Activated CD4-positive, alpha-beta T cell treated with anti-CD3 and anti-CD28 coated beads for 36 hours (primary cell): ENCODE data around the gene PPP1R14D. TPM values are rescaled to one million over a fixed set of nuclear protein-coding genes. Genes with fewer than 3 reads are reported as not detected.
A peak's percentile ranks its signal among the peaks of the same experiment; 100 is the strongest.

Source experiments
- ATAC-seq: fragments of 200-7000 bp; cut with Tn5 transposase; one replicate; pipeline ENCODE4 v1.10.0; 2021; ENCODE audit warnings: mild to moderate bottlenecking, moderate library complexity
- CTCF ChIA-PET: fragments of 350-600 bp; sonication (Branson Sonifier 250); formaldehyde crosslinking; loops from one replicate; lab custom pipeline; 2021; ENCODE audit warnings: antibody characterized with exemption; lab: Charles Lee
- POLR2A ChIA-PET: fragments of 350-600 bp; sonication (Branson Sonifier 250); formaldehyde crosslinking; loops from one replicate; lab custom pipeline; 2021; ENCODE audit warnings: antibody characterized with exemption, inconsistent platforms; lab: Charles Lee
- DNase-seq: peaks from one replicate; pipeline ENCODE4 v3.0.0-alpha.2; 2020
- H3K27ac Mint-ChIP-seq: one replicate; pipeline ENCODE4 v1.8.0; 2021; ENCODE audit warnings: mixed read lengths
- H3K27me3 Mint-ChIP-seq: one replicate; pipeline ENCODE4 v1.8.0; 2021; ENCODE audit warnings: mixed read lengths
- H3K36me3 Mint-ChIP-seq: one replicate; pipeline ENCODE4 v1.8.0; 2021; ENCODE audit warnings: low read depth, mixed read lengths
- H3K4me1 Mint-ChIP-seq: one replicate; pipeline ENCODE4 v1.8.0; 2021; ENCODE audit warnings: mixed read lengths
- H3K4me3 Mint-ChIP-seq: one replicate; pipeline ENCODE4 v1.8.0; 2021; ENCODE audit warnings: mild to moderate bottlenecking, moderate library complexity, mixed read lengths
- H3K9me3 Mint-ChIP-seq: one replicate; pipeline ENCODE4 v1.8.0; 2021; ENCODE audit warnings: low read depth, mixed read lengths
- intact Hi-C, 2 experiments: fragments of 100-400 bp; cut with DNase I in 1 of 2; cut with micrococcal nuclease in 1 of 2; formaldehyde crosslinking; loops; one replicate each; pipeline versions ENCODE4 v1.14.2 to v1.15.1; 2022 to 2024; cut with DNase I, micrococcal nuclease
- total RNA-seq, 2 experiments: library from RNA; stranded (reverse); gene quantifications; one replicate each; pipeline ENCODE4 v1.2.3, GENCODE V29; 2021

Gene PPP1R14D
- total RNA-seq, 2 experiments from 2014 or later: not detected

DNA sequence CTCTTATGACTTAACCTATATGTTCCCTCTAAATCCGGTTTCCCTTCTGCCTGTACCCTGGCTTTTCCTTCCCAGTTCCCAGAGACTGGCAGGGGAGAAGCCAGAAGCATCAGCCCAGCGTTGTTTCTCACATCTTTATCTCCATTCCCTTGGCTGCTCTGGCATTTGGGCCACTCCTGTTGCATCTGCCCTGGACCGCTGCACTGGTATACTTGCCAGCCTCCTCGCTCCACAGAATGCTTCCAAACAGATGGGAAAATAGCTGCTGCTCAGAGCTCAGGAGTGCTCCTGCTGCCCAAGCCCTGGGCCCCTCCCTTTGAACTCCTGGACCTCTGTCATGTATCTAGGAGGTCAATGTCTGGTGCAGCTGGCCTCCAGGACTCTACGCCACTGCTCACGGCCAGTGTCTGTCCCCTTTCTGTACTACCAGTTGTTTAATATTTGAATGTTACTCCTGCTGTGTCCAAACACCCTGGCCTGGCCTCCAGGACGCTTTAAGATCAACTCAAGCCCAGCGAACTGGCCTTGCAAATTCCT lies 22.1 kb upstream of the PPP1R14D start:
- Mint-ChIP-seq H3K27me3 (peaks cover under 1% of the 10 kb centered on the region), H3K4me3 (no peak overlapping the region), H3K4me1 (peaks cover 15% of the 10 kb centered on the region), H3K36me3 (peaks cover 2% of the 10 kb centered on the region), H3K27ac (no peak overlapping the region), H3K9me3 (no peaks in the 10 kb centered on the region)
- DNase-seq (no peak), ATAC-seq (no peak)
- ChIA-PET POLR2A (no interaction called here), CTCF (interaction anchor here (1.7 kb wide), 1 partner anchor 44 kb away, joined by 6 read pairs; the partner anchor contains the start of gene VPS18)
- intact Hi-C loops: no loop called here

DNA sequence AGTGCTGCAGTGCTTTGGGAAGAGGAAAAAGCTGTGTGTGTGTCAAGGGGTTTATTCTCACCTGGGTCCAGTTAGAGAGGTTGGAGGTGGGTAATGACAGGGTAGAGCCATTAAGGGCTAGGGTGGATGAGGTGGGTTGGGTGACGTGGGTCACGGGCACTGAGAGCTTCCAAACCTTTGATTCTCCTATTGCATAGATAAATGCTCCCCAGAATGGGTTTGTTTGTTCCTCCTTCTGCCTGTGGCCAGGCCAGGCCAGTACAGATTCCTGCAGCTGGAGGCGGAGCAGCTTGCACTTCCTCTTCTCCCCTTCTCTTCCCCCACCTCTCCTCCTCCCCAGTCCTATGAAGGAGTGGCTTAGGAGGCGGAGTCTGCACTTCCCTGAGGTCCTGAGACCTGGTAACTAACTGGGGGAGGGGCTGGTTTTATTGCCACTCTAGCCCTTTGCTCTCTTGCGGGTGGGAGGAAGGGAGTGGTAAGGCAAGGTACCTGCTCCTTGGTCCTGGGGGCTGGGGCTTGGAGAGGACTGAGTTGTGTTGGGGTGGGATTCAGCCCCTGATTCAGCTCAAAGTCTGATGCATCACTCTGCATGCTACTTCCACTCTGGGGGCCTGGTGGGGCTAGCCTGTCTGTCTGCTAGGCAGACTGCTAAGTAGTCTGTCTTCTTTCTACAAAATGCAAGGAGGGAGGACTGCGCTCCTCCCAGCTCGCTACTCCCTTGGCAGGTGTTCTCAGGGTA lies 18.9 kb upstream of the PPP1R14D start:
- ATAC-seq (no peak), DNase-seq (no peak)
- Mint-ChIP-seq H3K27me3 (peaks cover 6% of the 10 kb centered on the region), H3K27ac (no peak overlapping the region), H3K4me1 (peaks cover 26% of the 10 kb centered on the region), H3K36me3 (peaks cover 2% of the 10 kb centered on the region), H3K9me3 (no peaks in the 10 kb centered on the region), H3K4me3 (no peak overlapping the region)
- ChIA-PET POLR2A (interaction anchor here (0.5 kb wide), 1 partner anchor 498 kb away, joined by 3 read pairs; no protein-coding TSS in a partner anchor), CTCF (interaction anchor here (1.1 to 4.4 kb wide), 2 partner anchors 11 to 12 kb away, joined by 3 to 37 read pairs; no protein-coding TSS in a partner anchor)
- intact Hi-C loops: no loop called here

DNA sequence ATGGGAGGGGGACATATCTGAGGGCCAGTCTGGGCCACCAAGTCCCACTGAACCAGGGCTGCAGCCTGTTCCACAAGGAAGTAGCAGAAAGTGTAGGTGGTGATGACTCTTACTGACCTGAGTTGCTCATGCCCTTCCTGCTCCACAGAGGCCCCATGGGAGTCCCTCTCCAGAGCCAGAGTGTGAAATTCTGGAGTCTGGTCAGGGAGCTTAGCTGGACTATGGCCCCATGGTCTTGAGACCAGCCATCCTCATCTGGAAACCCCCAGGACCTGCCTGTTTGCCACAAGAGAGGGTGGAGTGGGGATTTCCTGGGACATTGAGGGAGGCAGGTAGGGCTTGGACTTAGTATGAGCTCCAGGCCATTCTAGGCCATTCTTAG lies 18.3 kb upstream of the PPP1R14D start:
- ChIA-PET POLR2A (interaction anchor here (0.5 kb wide), 1 partner anchor 498 kb away, joined by 3 read pairs; no protein-coding TSS in a partner anchor), CTCF (interaction anchor here (0.8 to 4.4 kb wide), 3 partner anchors 11 to 49 kb away, joined by 3 to 37 read pairs (median 3); no protein-coding TSS in a partner anchor)
- H3K9me3 Mint-ChIP-seq: no peaks in the 10 kb centered on the region
- H3K36me3 Mint-ChIP-seq: peaks cover 2% of the 10 kb centered on the region
- DNase-seq: no peak
- ATAC-seq: no peak
- intact Hi-C loops: no loop called here
- H3K4me3 Mint-ChIP-seq: no peak overlapping the region
- H3K27me3 Mint-ChIP-seq: peaks cover 6% of the 10 kb centered on the region
- H3K4me1 Mint-ChIP-seq: peaks cover 26% of the 10 kb centered on the region
- no peak overlapping the region for H3K27ac Mint-ChIP-seq

DNA sequence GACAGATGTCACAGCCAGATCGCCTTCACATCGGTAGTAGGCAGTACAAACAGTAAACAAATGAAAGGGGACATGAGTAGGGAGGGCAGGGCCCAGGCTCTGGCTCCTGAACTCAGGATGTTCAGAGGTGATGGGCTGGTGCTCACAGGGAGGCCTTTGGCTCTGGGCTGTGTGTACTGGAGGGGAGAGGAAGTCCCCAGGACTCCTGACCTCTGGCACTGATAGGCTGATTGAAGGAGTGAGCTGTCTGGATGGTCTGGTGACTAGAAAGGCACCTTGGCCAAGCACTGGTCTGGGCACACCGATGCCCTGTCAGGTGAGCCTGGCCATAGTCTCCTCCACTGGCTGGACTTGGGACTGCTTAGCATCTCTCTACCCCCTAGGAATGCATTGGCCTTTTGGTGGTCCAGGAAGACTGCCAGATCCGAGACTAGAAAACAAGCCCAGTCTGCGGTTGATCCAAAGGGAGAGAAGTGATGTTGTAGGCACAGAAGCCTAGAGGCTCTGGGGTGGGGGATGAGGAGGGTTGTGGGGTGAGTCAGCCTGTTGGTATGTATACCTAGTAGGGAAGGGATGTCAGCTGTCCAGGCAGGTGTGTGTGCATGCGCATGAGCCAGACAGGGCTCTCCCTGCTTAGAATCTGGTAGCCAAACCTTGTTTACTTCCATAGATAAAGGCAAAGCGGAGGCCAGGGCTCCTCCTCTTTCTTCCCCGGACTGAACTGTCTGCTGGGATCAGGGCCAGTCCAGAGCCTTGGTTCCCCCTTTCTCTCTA lies 17.2 kb upstream of the PPP1R14D start:
- CTCF ChIA-PET: interaction anchor here (4.4 kb wide), 1 partner anchor 13 kb away, joined by 37 read pairs; no protein-coding TSS in a partner anchor
- Mint-ChIP-seq H3K27me3 (peaks cover 6% of the 10 kb centered on the region), H3K27ac (no peak overlapping the region), H3K4me3 (no peak overlapping the region), H3K9me3 (no peaks in the 10 kb centered on the region), H3K4me1 (peaks cover 26% of the 10 kb centered on the region), H3K36me3 (peaks cover 2% of the 10 kb centered on the region)
- intact Hi-C loops: no loop called here
- ATAC-seq (no peak), DNase-seq (no peak)
- POLR2A ChIA-PET: interaction anchor here (0.6 kb wide), 1 partner anchor 138 kb away, joined by 4 read pairs; no protein-coding TSS in a partner anchor

- peak overlapping the region; percentile 81 for H3K4me3 Mint-ChIP-seq
- ChIA-PET CTCF (interaction anchor here (0.7 to 2.3 kb wide), 8 partner anchors 14 to 96 kb away, joined by 3 to 32 read pairs (median 4); partner anchors contain the start of genes C15orf62, RHOV and VPS18), POLR2A (no interaction called here)
- H3K9me3 Mint-ChIP-seq: no peaks in the 10 kb centered on the region
- ATAC-seq (no peak), DNase-seq (no peak)
- H3K4me1 Mint-ChIP-seq: peaks cover 26% of the 10 kb centered on the region
- intact Hi-C loops: no loop called here
- H3K27ac Mint-ChIP-seq: peak overlapping the region; percentile 62
- peaks cover 6% of the 10 kb centered on the region for H3K27me3 Mint-ChIP-seq
- peaks cover 2% of the 10 kb centered on the region for H3K36me3 Mint-ChIP-seq
Measured at GRCh38 chr15:40845036-40845435, 16.5 kb upstream of the PPP1R14D start.

DNA sequence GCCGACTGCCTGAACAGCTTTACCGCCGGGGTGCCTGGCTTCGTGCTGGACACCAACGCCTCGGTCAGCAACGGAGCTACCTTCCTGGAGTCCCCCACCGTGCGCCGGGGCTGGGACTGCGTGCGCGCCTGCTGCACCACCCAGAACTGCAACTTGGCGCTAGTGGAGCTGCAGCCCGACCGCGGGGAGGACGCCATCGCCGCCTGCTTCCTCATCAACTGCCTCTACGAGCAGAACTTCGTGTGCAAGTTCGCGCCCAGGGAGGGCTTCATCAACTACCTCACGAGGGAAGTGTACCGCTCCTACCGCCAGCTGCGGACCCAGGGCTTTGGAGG lies 16.2 kb upstream of the PPP1R14D start:
- Mint-ChIP-seq H3K9me3 (no peaks in the 10 kb centered on the region), H3K36me3 (peaks cover 2% of the 10 kb centered on the region), H3K4me1 (peaks cover 26% of the 10 kb centered on the region), H3K27me3 (peaks cover 6% of the 10 kb centered on the region), H3K4me3 (peak overlapping the region; percentile 81), H3K27ac (peak overlapping the region; percentile 62)
- ATAC-seq (peak; percentile 37), DNase-seq (peak; percentile 66)
- ChIA-PET CTCF (interaction anchor here (0.6 to 2.3 kb wide), 10 partner anchors 14 to 150 kb away, joined by 3 to 32 read pairs (median 4); partner anchors contain the start of genes C15orf62, RHOV and VPS18), POLR2A (interaction anchor here (1.8 kb wide), 1 partner anchor 49 kb away, joined by 6 read pairs; the partner anchor contains the start of gene VPS18)
- intact Hi-C loops: loop anchor here in 1 of 2 experiments (1.0 kb wide), 2 partner anchors 37 to 50 kb away; partner anchors contain the start of genes DNAJC17, VPS18 and ZFYVE19

DNA sequence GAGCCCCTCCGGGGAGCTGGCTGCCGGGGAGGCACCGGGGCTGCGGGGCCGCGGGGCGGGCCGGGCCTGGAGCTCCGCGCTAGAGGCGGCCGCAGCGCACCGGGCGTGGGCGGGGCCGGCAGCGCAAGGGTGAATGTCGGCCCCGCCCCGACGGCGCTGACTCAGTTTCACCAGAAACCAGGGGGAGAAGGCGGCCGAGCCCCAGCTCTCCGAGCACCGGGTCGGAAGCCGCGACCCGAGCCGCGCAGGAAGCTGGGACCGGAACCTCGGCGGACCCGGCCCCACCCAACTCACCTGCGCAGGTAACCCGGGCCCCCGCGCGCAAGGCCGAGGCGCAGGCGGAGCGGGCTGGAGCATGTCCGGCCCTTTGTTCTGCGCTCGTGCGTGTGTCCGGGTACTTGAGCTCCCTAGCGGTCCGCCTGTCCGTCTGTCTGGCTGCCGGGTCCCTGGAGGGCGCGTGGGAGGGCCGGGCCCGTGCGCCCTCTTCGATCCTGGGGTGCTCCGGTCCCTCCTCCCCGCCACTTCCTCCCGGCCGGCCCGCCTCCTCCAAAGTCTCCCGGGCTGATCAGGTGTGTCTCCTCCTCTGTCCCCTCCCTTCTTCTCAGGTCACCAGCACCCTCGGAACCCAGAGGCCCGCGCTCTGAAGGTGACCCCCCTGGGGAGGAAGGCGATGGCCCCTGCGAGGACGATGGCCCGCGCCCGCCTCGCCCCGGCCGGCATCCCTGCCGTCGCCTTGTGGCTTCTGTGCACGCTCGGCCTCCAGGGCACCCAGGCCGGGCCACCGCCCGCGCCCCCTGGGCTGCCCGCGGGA lies 15.6 kb upstream of the PPP1R14D start, which contains the start of gene SPINT1:
Gene SPINT1 (plus strand): TSS at position 164 of the 811 bp plus-strand sequence. CDS start 507 bp downstream, at position 671.
- H3K27ac Mint-ChIP-seq: peak within 1 kb of the TSS; percentile 62

DNA sequence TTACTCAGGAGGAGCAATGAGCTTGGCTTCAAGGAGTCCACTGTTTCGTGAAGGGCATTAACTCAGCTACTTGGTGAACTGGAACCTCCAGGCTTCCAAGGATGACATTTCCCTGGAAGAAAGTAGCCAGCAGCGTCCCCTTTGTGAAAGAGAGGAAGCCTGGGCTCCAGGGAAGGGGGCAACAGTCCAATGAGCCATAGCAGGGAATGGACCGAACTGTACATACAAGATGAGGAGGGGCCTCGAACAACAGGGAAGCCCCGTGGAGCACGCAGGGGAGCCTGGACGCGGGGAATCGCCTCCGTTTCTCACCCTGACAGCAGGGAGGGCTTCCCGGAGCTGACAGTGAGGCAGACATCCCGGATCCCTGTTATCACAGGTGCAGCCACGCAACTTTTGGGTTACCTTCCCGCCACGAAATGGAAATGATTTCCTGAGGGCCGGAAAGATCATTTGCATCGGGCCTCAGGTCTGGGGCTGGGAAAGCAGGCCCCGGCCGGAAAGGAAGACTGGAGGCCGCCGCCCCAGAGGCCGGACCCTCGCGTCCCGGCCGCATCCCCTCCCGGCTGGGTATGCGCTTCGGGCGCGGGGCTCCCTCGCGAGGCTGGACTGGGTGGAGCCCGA lies 14.9 kb upstream of the PPP1R14D start:
- ATAC-seq (no peak), DNase-seq (no peak)
- intact Hi-C loops: no loop called here
- H3K36me3 Mint-ChIP-seq: peaks cover 2% of the 10 kb centered on the region
- ChIA-PET POLR2A (interaction anchor here (0.6 to 1.8 kb wide), 2 partner anchors 51 to 79 kb away, joined by 3 to 6 read pairs; partner anchors contain the start of gene VPS18), CTCF (interaction anchor here (0.6 to 2.3 kb wide), 8 partner anchors 15 to 255 kb away, joined by 3 to 32 read pairs (median 5); partner anchors contain the start of genes RHOV and VPS18)
- H3K27ac Mint-ChIP-seq: peak overlapping the region; percentile 4
- H3K4me1 Mint-ChIP-seq: peaks cover 26% of the 10 kb centered on the region
- peak overlapping the region; percentile 44 for H3K4me3 Mint-ChIP-seq
- H3K9me3 Mint-ChIP-seq: no peaks in the 10 kb centered on the region
- peaks cover 6% of the 10 kb centered on the region for H3K27me3 Mint-ChIP-seq

More for the DNA sequence above, 15.6 kb upstream of the PPP1R14D start, which contains the start of gene SPINT1:
- Mint-ChIP-seq H3K9me3 (no peaks in the 10 kb centered on the region), H3K4me1 (peaks cover 26% of the 10 kb centered on the region), H3K4me3 (peak within 1 kb of the TSS; percentile 81), H3K27me3 (peaks cover 6% of the 10 kb centered on the region), H3K36me3 (peaks cover 2% of the 10 kb centered on the region)
- CTCF ChIA-PET: interaction anchor here (0.6 to 2.3 kb wide), 10 partner anchors 15 to 149 kb away, joined by 3 to 32 read pairs (median 4); partner anchors contain the start of genes C15orf62, RHOV and VPS18
- POLR2A ChIA-PET: interaction anchor here (1.8 kb wide), 1 partner anchor 50 kb away, joined by 6 read pairs; the partner anchor contains the start of gene VPS18
- intact Hi-C loops: loop anchor here in 1 of 2 experiments (1.0 kb wide), 2 partner anchors 37 to 50 kb away; partner anchors contain the start of genes DNAJC17, VPS18 and ZFYVE19
- peak; percentile 79 for ATAC-seq
- peak; percentile 89 for DNase-seq

GRCh38 chr15:40841741-40842140 lies 13.2 kb upstream of the PPP1R14D start:
- ChIA-PET POLR2A (no interaction called here), CTCF (interaction anchor here (0.9 kb wide), 1 partner anchor 53 kb away, joined by 3 read pairs; the partner anchor contains the start of gene VPS18)
- H3K27me3 Mint-ChIP-seq: peaks cover 6% of the 10 kb centered on the region
- DNase-seq: no peak
- no peaks in the 10 kb centered on the region for H3K36me3 Mint-ChIP-seq
- no peak for ATAC-seq
- H3K4me1 Mint-ChIP-seq: peaks cover 15% of the 10 kb centered on the region
- no peak overlapping the region for H3K4me3 Mint-ChIP-seq
- no peak overlapping the region for H3K27ac Mint-ChIP-seq
- intact Hi-C loops: no loop called here
- no peaks in the 10 kb centered on the region for H3K9me3 Mint-ChIP-seq
